Kidney (tissue), 14 donors: ENCODE measurements around the gene CRB2. TPM values are rescaled to one million over a fixed set of nuclear protein-coding genes. Genes with fewer than 3 reads are reported as not detected.

Source experiments
- DNase-seq, 5 donors: peaks; one replicate each; pipeline ENCODE4 v3.0.0-alpha.2; 2013 to 2020
- FAIRE-seq: peaks from 2 replicates; lab custom pipeline; 2012; peaks lifted over from hg19 to GRCh38; lab: Jason Lieb, UNC
- H3K27ac ChIP-seq, 2 donors: one replicate each; pipeline ENCODE4 v1.7.0; 2013; ENCODE audit warnings: low read depth in 2 of 2, low read length in 2 of 2, inconsistent platforms in 1 of 2
- H3K27me3 ChIP-seq: one replicate; pipeline ENCODE4 v1.7.1; 2013; ENCODE audit warnings: low read length, inconsistent platforms; ENCODE audit not compliant: control insufficient read depth, insufficient read depth
- H3K36me3 ChIP-seq, 3 donors: one replicate each; pipeline versions ENCODE4 v1.7.0 to v1.7.1; 2013; ENCODE audit warnings: low read length in 3 of 3, control low read depth in 1 of 3, inconsistent platforms in 1 of 3; ENCODE audit not compliant: insufficient read depth in 3 of 3, control insufficient read depth in 2 of 3
- H3K4me1 ChIP-seq, 3 donors: one replicate each; pipeline versions ENCODE4 v1.7.0 to v1.7.1; 2013; ENCODE audit warnings: low read length in 3 of 3, inconsistent platforms in 1 of 3, low read depth in 1 of 3; ENCODE audit not compliant: control insufficient read depth in 2 of 3, insufficient read depth in 2 of 3
- H3K4me3 ChIP-seq, 3 donors: one replicate each; pipeline versions ENCODE4 v1.7.0 to v1.8.1; 2013; ENCODE audit warnings: low read length in 3 of 3, control low read depth in 1 of 3, inconsistent platforms in 1 of 3
- H3K9ac ChIP-seq, 3 donors: one replicate each; pipeline versions ENCODE4 v1.7.0 to v1.7.1; 2013; ENCODE audit warnings: low read length in 3 of 3, control low read depth in 1 of 3, inconsistent platforms in 1 of 3
- H3K9me3 ChIP-seq, 3 donors: one replicate each; pipeline versions ENCODE4 v1.7.0 to v1.7.1; 2013; ENCODE audit warnings: low read length in 3 of 3, control low read depth in 1 of 3, inconsistent platforms in 1 of 3; ENCODE audit not compliant: control insufficient read depth in 2 of 3, insufficient read depth in 1 of 3
- CTCF ChIP-seq: IDR thresholded peaks from 3 replicates; pipeline ENCODE4 v1.5.1; 2012; ENCODE audit warnings: mild to moderate bottlenecking, moderate library complexity, borderline replicate concordance; ENCODE audit not compliant: insufficient read depth; ENCODE audit errors: extremely low read depth
- intact Hi-C: fragments of 100-400 bp; cut with DNase I; formaldehyde crosslinking; loops from one replicate; pipeline ENCODE4 v1.11.1; 2022
- polyA plus RNA-seq: library from polyadenylated mRNA; stranded (reverse); fragments of 350-450 nt; fragmentation: Illumina TruSeq; extraction: RNeasy Lipid Tissue Mini Kit (QIAGEN cat#74804); gene quantifications from one replicate; pipeline ENCODE4 v1.2.3, GENCODE V29; 2014; ENCODE audit warnings: low read depth, low replicate concordance; ENCODE audit not compliant: insufficient read depth
- total RNA-seq: library from RNA; stranded (reverse); fragmentation: NEBNext Ultra II Directional; extraction: Animal tissue kit (Norgen Biotek cat#: 25700); gene quantifications from one replicate; pipeline ENCODE4 v1.2.1, GENCODE V29; 2021
- donor health status: control.
- donor health status: control.
- donor health status: control.
- donor health status: control.
- donor health status: control.
- donor health status: DM: yes; HTN: yes; CAD: no.
- donor health status: Normal renal cell carcinoma (clear cell type).

Gene CRB2
- total and polyA plus RNA-seq, 2 donors from 2014 or later: 0.88 to 8.4 TPM

- peak in 1 of 5 donors; percentile 48 for DNase-seq
Measured at GRCh38 chr9:123318961-123319421, 37.0 kb upstream of the CRB2 start.

GRCh38 chr9:123319541-123320339, 36.3 kb upstream of the CRB2 start:
- DNase-seq (peak in 1 of 5 donors; percentile 56), FAIRE-seq (no peak)
- Histone ChIP-seq H3K9ac (no peak overlapping the region), H3K27me3 (no peaks in the 10 kb centered on the region), H3K36me3 (no peaks in the 10 kb centered on the region), H3K4me1 (no peaks in the 10 kb centered on the region), H3K27ac (no peak overlapping the region), H3K4me3 (no peak overlapping the region), H3K9me3 (no peaks in the 10 kb centered on the region)
- TF ChIP-seq CTCF: no peak
- intact Hi-C loops: no loop called here

More at GRCh38 chr9:123318961-123319421, 37.0 kb upstream of the CRB2 start:
- TF ChIP-seq CTCF: no peak
- Histone ChIP-seq H3K9ac (no peak overlapping the region), H3K4me3 (no peak overlapping the region), H3K27me3 (no peaks in the 10 kb centered on the region), H3K36me3 (no peaks in the 10 kb centered on the region), H3K27ac (no peak overlapping the region), H3K9me3 (no peaks in the 10 kb centered on the region), H3K4me1 (no peaks in the 10 kb centered on the region)
- no peak for FAIRE-seq
- intact Hi-C loops: no loop called here

- TF ChIP-seq CTCF: no peak
- FAIRE-seq (no peak), DNase-seq (no peak)
- intact Hi-C loops: no loop called here
- Histone ChIP-seq H3K9me3 (no peaks in the 10 kb centered on the region), H3K4me1 (no peaks in the 10 kb centered on the region), H3K36me3 (no peaks in the 10 kb centered on the region), H3K27me3 (no peaks in the 10 kb centered on the region), H3K27ac (no peak overlapping the region), H3K4me3 (no peak overlapping the region), H3K9ac (no peak overlapping the region)
Measured at GRCh38 chr9:123320814-123321213, 35.2 kb upstream of the CRB2 start.
